Activated naive CD8-positive, alpha-beta T cell treated with anti-CD3 and anti-CD28 coated beads, Interleukin-2, amount 50 U/mL, for 16 hours (primary cell): Measurements from ENCODE around the gene NLGN1.
"Not testable (repeated sequence)": the region's sequence is repeated elsewhere in the genome, so short reads cannot be mapped to it uniquely, and the experiment has no call there.

ENCODE experiments used
- DNase-seq: peaks from one replicate; pipeline ENCODE4 v3.0.0-alpha.2; 2020; ENCODE audit warnings: low read depth, low spot score

Gene NLGN1

DNA sequence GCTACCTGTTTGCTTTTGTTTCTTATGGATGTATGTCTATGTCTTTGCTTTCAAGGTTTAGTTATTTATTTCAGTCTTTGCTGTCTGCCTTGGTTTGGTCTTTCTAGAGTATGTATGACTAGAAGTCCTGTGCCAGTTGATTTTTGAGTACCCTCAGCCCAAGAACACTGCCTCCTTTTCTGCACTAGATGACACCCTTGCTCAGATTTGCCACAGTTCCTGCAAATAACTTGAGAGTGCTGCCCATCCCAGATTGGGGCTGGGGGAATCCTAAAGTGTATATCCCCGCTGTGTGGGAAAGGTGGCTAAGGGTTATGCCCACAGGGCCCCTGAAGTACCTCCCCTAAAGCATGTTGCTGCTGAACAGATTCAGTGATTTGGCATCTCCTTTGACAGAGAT is 32.0 kb downstream of the NLGN1 start:
- DNase-seq = no peak

DNA sequence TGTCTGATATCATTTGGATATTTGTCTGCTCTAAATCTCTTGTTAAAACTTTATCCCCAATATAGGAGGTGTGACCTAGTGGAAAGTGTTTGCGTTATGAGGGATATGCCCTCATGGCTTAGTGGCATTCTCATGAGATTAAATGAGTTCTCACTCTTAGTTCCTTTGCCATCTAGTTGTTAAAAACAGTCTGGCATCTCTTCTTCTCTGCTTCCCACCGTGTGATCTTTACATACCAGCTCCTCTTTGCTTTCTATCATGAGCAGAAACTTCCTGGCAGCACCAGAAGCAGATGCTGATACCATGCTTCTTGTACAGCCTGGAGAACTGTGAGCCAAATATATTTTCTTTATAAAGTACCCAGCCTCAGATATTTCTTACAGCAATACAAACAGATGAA is 33.0 kb downstream of the NLGN1 start:
- no peak for DNase-seq

DNA sequence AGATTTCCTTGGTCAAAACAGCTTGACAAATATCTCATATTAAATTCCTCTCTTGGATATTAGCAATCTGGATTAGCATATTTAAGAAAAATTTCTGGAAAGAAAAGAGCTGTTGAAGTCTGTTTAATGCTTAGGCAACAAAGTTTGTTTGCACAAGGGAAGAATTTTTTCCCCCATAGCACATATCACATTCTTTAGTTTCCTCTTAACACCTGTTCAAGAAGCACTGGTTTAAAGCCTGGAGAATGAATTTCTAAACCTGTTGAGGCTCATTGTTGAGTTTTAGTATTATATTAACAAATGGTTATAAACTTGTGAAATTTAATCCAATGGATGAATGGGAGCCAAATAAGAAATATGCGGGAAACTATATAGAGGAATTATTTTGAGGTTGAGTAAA is 41.5 kb downstream of the NLGN1 start:
- no peak for DNase-seq

DNA sequence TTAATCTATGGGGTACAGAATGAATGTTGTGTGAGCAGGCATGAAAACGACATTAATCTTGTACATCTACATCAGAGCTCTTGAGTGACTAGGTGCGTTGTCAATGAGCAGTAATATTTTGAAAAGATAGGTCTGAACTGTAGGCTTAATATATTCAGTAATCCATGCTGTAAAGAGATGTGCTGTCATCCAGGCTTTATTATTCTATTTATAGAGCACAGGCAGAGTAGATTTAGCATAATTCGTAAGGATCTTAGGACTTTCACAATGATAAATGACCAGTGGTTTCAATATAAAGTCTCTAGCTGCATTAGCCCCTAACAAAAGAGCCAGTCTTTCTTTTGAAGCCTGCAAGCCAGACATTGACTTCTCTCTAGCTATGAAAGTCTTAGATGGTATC is 43.0 kb downstream of the NLGN1 start:
- DNase-seq = no peak

DNA sequence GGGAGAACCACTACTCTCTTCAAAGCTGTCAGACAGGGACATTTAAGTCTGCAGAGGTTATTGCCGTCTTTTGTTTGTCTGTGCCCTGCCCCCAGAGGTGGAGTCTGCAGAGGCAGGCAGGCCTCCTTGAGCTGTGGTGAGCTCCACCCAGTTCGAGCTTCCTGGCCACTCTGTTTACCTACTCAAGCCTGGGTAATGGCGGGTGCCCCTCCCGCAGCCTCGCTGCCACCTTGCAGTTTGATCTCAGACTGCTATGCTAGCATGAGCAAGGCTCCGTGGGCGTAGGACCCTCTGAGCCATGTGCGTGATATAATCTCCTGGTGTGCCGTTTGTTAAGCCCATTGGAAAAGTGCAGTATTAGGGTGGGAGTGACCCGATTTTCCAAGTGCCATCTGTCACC is 54.0 kb downstream of the NLGN1 start:
- DNase-seq = not testable (repeated sequence)

DNA sequence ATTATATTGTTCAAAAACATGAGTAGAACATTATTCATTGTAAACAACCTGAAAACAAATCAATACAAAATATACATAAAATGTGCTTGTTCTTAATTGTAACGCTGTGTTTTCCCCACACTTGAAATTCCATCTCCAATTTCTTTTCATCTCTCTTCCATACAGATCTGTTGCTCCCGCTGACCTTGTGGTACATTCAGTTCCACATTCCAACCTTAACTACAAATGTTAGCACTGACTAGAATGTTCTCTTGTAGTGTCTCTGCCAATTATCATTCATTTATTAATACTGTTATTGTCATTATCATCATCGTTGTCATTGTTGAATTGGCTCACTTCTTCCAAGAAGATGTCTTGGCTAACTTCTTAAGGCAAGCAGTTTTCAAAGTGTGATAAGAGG is 65.7 kb downstream of the NLGN1 start:
- DNase-seq = no peak

DNA sequence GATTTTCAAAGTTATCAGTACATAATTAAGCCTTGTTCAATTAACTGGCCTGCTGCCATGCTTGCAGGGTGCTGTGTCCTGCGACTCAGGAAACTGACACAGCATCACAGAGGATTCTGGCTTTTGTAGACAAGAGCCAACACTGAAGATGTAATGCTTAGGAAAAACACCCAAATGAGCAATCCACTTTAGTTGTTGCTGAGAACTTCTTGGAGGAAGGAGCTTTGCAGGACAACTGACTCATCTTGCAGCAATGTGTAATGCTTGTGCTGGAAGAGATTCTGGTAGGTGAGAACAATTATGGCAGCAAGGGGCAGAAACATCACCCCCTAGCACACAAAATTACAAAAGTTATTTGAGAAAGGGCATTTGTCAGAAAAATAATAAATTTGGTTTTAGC is 67.6 kb downstream of the NLGN1 start:
- no peak for DNase-seq

DNA sequence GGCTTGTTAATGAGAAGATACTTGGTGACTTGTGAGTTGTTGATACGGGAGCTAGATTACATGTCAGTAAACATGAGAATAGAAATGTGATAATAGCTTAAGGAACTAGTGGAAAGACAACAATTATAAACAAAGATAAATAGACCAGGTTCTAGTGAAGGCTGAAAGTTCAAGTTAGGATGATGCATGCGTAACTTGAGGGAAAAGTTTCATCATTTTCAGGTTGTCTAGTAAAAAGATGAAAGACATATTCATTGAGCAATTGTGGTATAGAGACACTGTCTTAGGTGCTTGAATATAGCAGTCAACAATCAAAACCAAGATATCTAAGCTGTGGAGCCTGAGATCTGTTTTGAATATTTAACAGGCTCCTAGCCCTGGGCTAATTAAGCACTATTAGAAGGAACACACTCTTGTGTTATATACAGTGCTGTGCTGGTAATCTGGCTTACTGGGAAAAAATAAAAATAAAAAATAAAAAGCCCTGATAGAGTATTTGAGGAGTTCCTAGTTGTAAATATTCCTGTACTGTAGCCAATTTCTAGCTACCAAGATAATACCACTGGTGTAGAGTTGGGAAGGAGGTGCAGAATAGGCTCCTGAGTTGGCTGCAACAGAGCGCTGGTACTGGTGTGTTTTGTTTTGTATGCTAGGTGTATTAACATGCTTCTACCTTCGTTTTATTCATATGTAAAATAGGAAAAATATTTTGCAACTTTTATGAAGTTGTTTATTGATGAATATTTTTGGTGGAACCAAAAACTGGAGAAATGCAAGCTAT is 68.5 kb downstream of the NLGN1 start:
- no peak for DNase-seq

DNA sequence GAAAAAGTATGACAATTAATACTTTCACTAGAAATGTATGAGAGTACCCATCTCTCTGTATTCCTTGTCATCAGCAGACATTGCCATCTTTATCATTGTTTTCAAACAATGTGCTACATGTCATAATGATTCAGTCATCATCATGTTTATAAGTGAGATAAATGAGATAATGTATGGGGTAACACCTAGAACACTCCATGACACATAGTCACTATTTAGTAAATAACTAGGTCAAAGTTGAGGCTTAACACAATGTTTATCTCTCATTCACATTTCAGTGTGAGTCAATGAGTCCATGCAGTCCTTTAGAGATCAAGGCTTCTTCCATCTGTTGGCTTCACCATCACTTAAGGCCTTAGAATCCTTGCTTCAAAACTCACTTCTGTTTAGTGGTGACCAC is 70.0 kb downstream of the NLGN1 start:
- DNase-seq = no peak

DNA sequence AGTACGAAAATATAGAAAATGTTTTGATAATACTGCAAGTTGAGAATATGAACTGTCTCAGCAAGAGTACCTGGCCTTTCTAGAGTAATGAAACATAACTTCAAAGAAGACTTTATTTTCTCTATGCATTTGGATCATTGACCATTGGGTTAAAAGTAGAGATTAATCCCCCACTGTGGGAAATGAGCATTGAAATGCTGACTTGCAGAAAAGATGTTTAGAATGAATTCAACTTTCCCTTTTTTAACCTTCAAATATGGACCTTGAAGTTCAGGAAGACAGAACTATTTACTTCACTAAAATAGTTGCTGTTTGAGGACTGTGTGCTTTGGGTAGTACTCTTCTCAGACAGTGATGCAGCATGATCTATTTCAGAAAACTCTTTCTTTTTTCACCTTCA is 75.7 kb downstream of the NLGN1 start:
- no peak for DNase-seq

DNA sequence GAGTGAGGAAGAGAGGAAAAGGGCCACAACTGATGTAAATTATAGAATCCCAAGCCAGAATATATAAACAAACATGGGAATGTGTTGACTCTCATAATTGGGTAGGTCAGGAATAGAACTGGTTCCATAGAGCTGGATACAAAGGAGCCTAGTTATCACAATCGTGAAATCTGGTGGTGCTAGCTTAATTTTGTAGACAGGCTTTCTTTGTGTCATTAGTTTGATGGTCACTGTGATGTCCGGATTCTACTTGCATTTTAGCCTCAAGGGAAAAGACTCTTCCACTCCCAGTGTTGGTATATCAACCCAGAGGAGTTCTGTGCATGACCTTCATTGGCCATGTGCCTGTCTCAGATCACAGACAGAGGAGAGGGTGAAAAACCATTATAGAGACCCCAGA is 81.8 kb downstream of the NLGN1 start:
- DNase-seq = no peak

DNA sequence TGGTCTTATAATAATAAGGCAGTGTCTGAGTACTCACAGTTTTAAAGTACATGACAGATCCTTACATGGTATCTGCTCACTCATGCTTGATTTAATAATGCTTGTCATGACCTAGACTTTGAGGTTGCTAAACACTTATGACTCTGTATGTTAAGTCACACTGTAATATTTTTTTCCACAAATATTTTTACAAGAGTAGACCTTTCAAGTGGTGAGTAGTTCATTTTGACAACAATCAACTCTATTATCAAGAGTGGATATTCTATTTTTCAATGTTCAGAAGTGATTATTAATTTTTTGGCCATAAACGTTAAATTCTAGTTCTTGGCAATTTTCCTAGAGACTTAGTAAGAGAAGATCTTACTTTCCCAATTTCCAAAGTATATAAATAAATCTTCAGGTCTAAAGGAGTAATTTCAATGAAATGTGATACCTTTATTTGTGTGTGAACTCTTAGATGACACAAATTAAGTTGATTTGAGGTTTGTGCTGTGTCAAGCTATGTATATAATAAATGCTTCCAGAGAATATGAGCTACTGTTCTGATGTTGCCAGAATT is 104.5 kb downstream of the NLGN1 start:
- DNase-seq = no peak

DNA sequence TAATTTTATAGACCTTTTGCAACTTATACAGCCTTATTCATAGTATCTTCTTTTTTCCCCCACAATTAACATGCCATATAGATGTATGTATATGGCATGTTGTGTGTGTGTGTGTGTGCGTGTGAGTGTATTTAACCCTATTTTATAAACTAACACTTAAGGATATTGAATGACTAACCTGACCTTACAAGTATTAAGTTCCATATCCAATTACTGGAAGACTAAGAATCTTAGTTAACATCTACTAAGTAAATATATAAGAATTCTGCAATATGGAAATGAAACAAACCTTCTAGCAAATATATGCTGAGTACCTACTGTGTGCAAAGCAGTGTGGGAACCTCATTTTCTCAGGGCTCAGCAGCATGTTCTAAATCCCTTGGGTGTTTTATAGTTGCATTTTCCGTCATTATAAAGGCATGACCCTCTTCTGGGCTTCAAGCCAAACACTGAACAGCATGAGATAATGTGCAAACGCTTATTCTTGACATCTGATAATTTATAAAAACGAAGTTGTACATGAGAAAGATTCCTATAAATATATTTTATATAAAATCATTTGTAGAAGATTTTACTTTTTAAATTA is 105.5 kb downstream of the NLGN1 start:
- no peak for DNase-seq

DNA sequence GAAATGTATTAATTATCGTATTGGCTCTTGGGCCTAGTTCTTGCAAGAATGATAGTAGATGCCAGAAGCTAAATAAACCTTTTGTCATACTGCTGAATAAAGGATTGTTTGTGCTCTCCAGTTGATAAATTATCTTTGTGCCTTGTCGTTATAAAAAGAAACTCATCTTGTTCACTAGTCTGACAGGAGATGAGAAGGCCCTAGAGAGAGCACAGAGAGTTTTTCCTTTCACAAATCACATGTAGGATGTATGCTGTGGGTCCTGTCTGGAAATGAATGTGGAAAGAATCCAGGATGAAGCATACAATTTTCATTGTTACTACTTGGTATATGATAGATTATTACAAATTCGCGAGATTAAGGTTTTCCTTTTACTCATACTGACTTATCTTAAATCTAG is 113.0 kb downstream of the NLGN1 start:
- no peak for DNase-seq

DNA sequence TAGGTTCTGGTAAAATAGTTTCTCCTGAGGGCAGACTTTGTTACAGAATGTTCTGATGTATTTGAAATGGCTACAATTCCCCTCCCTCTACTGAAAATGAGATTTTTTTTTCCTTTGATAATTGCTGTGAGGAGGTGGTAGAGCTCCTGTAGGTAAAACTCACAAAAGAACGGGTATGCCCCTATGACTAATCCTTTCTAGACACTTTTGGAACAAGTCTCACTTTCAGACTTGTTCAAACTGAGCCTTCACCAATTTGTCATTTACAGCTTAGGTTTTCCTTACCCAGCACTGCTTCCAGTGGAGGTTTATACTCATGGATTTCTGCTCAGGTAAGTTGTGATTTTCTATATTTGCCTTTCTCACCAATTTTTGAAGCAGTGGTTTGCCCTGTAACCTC is 115.6 kb downstream of the NLGN1 start:
- no peak for DNase-seq

DNA sequence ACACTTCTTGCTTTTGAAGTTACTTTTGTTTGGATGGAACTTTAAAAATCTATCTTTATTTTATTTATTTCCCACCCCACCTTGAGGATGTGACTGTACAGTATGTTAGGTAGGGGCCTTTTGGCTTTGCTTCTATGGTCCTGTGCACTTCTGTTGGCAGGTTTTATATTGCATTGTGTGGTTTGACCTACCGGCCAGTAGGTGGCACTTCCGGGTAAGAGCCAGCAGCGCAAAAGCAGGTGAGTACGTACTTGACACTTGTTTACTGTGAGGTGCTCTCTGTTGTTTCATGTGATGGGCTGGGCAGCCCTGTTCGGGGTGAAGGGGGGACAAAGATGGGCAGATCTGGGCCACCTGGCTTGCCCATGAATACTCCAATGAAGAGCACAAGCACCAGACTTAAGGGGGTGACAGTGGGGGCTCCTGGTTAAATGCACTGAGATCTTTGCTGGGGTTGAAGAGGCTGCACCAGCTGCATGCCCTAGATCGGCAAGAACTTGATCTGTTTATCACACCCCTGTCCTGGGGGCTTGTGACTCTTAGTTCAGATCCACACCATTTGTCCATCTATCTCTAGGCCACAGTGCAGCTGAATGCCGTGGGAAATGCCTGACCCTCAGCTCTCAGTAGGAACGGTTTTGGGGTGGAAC is 131.6 kb downstream of the NLGN1 start:
- DNase-seq = no peak

DNA sequence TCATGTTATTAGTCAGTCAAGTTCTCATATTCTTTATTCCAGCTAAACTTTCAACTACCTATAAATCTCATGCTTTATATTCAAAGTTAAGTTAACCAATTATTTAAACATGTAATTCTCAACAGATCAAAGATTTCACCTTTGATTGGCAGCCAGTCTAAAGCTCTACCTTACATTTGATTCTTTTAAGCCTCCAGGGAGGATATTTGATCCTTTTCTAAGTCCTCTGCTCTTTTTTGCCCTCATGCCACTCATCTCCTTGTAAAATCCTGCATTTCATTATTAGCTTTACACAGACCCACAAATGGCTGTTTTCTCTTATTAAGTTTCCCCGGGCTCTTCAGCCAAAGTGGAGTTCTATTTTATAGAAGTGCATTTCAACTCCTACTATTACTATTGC is 134.1 kb downstream of the NLGN1 start:
- DNase-seq = no peak

DNA sequence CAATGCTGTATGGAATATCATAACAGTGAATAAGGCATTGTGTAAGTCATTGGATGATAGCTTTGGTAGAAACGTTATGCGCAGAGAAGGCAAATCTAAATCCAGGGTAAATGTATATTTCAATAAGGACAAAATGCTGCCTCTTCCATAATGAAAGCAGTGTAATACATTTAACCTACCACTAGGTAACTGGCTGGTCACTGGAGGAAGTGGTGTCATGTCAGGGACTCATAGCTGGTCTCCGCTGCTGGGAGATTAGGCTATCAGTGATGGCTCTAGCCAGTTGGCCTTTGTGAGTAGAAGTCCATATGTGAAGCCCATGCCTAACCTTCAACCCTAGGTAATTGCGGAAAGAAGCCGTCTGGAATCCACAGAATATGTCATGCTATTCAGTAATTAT is 140.9 kb downstream of the NLGN1 start:
- DNase-seq = no peak

DNA sequence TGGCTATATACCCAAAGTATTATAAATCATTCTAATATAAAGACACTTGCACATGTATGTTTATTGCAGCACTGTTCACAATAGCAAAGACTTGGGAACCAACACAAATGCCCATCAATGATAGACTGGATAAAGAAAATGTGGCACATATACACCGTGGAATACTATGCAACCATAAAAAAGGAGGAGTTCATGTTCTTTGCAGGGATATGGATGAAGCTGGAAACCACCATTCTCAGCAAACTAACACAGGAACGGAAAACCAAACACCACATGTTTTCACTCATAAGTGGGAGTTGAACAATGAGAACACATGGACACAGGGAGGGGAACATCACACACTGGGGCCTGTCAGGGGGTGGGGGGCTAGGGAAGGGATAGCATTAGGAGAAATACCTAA is 148.0 kb downstream of the NLGN1 start:
- DNase-seq = not testable (repeated sequence)

DNA sequence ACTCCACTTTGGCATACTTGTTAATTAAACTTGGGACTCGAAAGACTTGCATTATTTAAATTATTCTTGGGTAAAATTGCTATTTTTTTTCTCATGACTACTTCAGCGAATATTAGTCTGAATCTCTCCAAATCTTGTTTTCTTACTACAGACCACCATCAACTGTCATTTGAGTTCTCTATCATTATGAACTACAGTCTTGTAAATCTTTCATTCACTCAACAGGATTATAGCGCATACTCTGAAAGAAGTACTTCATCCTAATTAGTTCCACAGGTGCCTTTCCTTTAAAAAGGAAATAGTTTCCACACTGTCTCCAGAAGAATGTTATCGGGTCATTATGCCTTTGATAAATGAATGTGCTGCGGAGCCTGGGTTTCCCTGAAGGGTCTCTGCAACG is 149.5 kb downstream of the NLGN1 start:
- no peak for DNase-seq

DNA sequence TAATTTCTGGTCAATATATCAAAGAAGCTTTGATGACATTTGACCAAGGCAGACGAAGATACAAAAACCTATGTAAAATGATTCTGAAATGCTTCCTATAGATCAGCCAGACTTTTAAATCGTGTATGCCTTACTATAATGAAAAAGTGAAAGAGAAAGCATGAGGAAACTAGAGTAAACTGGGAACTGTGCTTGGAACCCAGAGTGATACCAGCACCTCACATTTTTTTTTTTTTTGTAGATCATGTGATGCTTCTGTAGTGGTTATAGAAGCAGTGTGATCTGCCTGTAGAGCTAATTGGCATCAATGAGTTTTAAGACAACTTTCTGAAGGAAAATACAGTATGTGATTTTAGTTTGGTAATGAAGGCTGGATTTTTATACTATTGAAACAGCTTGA is 150.7 kb downstream of the NLGN1 start:
- DNase-seq = no peak

DNA sequence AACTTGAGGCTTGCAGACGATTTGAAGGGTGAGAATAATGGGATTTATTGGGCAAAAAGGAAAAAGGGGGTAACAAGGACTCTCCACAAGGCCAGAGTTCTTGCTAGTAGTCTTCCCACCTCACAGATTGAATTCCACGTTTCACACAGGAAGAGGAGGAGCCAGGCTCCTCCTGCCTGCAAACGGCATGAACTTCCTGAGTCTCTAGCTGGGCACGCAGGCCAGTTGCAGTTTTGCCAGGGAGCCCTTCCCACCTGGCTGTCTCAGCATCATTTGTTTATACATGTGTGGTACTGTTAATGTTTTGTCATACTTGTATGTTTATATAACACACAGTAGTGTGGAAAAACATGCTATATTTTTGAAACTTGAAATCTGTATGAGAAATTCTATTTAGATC is 155.0 kb downstream of the NLGN1 start:
- no peak for DNase-seq
